GM23248 (cell line): Measurements from ENCODE around the gene ANKDD1A.

Experiments used
- EZH2 ChIP-seq: fragments of 200-600 bp; sonication (generic); IDR thresholded peaks from 2 replicates; pipeline ENCODE4 v1.6.1; 2018; ENCODE audit warnings: antibody characterized with exemption, mild to moderate bottlenecking; ENCODE audit not compliant: insufficient read depth, poor library complexity, severe bottlenecking
- EZH2phosphoT487 ChIP-seq: fragments of 200-600 bp; sonication (generic); IDR thresholded peaks from 2 replicates; pipeline ENCODE4 v1.6.1; 2018; ENCODE audit warnings: antibody characterized with exemption, moderate library complexity, mild to moderate bottlenecking, low read depth; ENCODE audit not compliant: insufficient read depth

GRCh38 chr15:64985366-64986033 lies 73.8 kb downstream of the ANKDD1A start:
- no peak for TF ChIP-seq EZH2phosphoT487
- no peak for TF ChIP-seq EZH2
